ENCODE results near the gene FCHSD2.

The FCHSD2 gene

DNA sequence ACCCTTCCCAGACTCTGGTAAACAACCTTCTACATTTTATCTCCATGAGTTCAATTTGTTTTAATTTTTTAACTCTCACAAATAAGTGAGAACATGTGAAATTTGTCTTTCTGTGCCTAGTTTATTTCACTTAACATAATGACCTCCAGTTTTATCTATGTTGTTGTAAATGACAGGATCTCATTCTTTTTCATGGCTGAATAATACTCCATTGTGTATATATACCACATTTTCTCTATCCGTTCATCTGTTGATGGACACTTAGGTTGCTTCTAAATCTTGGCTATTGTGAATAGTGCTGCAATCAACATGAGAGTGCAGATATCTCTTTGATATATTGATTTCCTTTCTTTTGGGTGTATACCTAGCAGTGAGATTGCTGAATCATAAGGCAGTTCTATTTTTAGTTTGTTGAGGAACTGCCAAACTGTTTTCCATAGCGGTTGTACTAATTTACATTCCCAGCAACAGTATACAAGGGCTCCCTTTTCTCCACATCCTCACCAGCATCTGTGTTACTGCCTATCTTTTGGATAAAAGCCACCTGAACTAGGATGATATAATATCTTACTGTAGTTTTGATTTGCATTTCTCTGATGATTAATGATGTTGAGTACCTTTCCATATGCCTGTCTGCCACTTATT, 234.0 kb downstream of the FCHSD2 start:
- TF ChIP-seq TAF1 (IDR thresholded peaks at IDR 0.05; ENCODE audit: borderline replicate concordance, insufficient read depth, low read length) (no peak), POLR2AphosphoS5 (IDR thresholded peaks at IDR 0.05; ENCODE audit: low read depth, low read length) (no peak), SIN3A (IDR thresholded peaks at IDR 0.05; ENCODE audit: borderline replicate concordance, insufficient read depth, low read length) (no peak), FOXP2 (optimal IDR thresholded peaks at IDR 0.05; ENCODE audit: borderline replicate concordance, extremely low read depth, extremely low read length, insufficient read depth) (no peak), REST (IDR thresholded peaks at IDR 0.05; ENCODE audit: insufficient read depth in 1 of 2, low read depth in 2 of 2, low read length in 2 of 2) (no peak)

DNA sequence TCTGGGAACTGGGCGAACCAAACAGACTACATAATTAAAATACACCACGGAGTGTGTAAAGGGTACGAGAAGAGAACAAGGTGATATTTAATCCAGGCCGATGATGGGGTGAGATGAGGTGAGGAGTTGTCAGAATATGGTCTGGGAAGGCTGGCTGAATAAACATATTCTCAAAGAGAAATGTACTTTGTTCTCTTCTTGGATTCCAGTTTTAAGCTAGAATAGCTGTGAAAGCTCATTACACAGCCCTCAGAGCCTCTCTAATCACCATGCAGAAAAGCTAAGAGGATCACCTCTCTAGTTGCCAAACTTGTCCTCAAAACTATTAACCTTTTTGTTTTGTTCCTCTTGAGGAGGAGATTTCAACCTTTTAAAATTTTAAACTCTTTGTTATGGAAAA, 238.1 kb downstream of the FCHSD2 start:
- TF ChIP-seq POLR2AphosphoS5 (IDR thresholded peaks at IDR 0.05; ENCODE audit: low read depth, low read length) (no peak), TAF1 (IDR thresholded peaks at IDR 0.05; ENCODE audit: borderline replicate concordance, insufficient read depth, low read length) (no peak), FOXP2 (optimal IDR thresholded peaks at IDR 0.05; ENCODE audit: borderline replicate concordance, extremely low read depth, extremely low read length, insufficient read depth) (no peak), SIN3A (IDR thresholded peaks at IDR 0.05; ENCODE audit: borderline replicate concordance, insufficient read depth, low read length) (no peak), REST (IDR thresholded peaks at IDR 0.05; ENCODE audit: insufficient read depth in 1 of 2, low read depth in 2 of 2, low read length in 2 of 2) (no peak)

DNA sequence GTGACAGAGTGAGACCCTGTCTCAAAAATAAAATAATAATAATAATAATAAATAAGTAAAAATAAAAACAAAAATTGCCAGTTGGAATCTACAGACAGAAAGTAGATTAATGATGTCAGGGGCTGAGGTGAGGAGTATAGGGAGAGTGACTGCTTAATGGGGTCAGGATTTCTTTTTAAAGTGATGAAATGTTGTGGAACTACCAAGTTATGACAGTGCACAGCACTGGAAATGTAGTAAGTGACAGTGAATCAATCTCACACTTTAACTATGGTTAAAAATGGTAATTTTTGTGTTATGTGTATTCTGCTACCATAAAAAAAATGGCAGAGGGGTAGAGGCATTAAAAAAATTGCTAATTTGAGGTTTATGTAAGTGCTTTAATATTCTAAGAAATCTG, 240.7 kb downstream of the FCHSD2 start:
- TF ChIP-seq POLR2AphosphoS5 (IDR thresholded peaks at IDR 0.05; ENCODE audit: low read depth, low read length) (no peak), TAF1 (IDR thresholded peaks at IDR 0.05; ENCODE audit: borderline replicate concordance, insufficient read depth, low read length) (no peak), SIN3A (IDR thresholded peaks at IDR 0.05; ENCODE audit: borderline replicate concordance, insufficient read depth, low read length) (no peak), FOXP2 (optimal IDR thresholded peaks at IDR 0.05; ENCODE audit: borderline replicate concordance, extremely low read depth, extremely low read length, insufficient read depth) (no peak), REST (IDR thresholded peaks at IDR 0.05; ENCODE audit: insufficient read depth in 1 of 2, low read depth in 2 of 2, low read length in 2 of 2) (no peak)

DNA sequence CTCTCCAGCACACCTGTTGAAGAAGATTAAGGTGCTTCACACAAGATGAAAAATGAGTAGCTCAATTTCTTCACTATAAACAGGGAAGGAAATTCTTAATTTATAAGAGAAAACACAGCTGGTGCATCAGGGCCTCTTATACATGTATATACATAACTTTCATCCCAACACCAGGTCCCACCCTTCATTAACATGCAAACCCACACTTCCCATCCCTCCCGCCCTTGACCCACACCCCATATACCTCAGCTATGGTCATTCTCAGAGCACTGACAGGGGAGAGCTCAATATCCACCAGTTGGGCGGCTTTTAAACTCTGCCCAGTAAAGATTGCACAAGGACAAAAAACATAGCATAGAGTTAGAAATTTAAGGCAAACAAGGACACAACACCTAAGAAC, 242.1 kb downstream of the FCHSD2 start:
- no peak for TF ChIP-seq POLR2AphosphoS5 (IDR thresholded peaks at IDR 0.05; ENCODE audit: low read depth, low read length)
- TF ChIP-seq SIN3A (IDR thresholded peaks at IDR 0.05; ENCODE audit: borderline replicate concordance, insufficient read depth, low read length), result no peak
- no peak for TF ChIP-seq FOXP2 (optimal IDR thresholded peaks at IDR 0.05; ENCODE audit: borderline replicate concordance, extremely low read depth, extremely low read length, insufficient read depth)
- TF ChIP-seq REST (IDR thresholded peaks at IDR 0.05; ENCODE audit: insufficient read depth in 1 of 2, low read depth in 2 of 2, low read length in 2 of 2), result no peak
- no peak for TF ChIP-seq TAF1 (IDR thresholded peaks at IDR 0.05; ENCODE audit: borderline replicate concordance, insufficient read depth, low read length)

Data from PFSK-1 (cell line).